Hematopoietic multipotent progenitor cell treated with erythropoietin and hydrocortisone succinate and interleukin-3 and kit ligand, for 6 days (in vitro differentiated cells): ENCODE data around the gene PNKD.

Source experiments
- DNase-seq: peaks from one replicate; pipeline ENCODE4 v3.0.0-alpha.2; 2015

PNKD gene

DNA sequence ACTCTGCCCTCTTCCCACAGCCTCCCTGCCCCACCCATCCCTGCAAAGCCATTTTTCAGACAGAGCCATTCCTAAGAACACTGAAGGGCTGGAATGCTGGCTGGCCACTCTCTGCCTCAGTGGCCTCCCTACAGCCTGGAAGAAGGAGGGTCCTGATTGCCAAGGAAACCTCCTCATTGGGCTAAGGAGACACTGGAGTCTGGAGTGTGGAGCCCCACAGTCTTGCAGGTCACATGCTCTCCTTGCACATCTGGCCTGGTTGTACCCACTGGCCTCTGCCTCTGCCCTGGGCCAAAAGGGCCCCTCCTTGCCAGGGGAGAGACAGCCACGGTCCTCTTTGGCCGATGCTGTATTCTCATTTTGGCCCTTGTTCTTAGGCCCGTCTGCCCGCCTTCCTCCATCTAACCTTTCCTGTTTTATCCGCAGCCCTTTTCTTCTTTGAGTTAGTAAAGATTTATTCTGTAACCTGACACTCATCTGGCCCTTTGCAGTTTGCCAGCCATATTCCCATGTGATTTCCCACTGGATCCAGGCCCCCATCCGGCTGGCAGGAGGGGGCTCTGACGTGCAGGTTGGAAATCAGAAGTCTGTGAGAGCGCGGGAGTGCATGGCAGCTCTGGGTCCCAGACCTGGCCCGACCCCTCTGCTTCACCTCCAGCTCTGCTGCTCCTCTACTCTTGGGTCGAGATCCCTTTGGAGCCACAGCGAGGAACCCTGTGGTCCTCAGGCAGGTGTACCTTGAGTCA is 75.3 kb downstream of the PNKD start:
- no peak for DNase-seq

GRCh38 chr2:218347172-218347571 is 76.9 kb downstream of the PNKD start:
- DNase-seq, result no peak

- no peak for DNase-seq
Observed at GRCh38 chr2:218354045-218354444, 83.7 kb downstream of the PNKD start.

DNA sequence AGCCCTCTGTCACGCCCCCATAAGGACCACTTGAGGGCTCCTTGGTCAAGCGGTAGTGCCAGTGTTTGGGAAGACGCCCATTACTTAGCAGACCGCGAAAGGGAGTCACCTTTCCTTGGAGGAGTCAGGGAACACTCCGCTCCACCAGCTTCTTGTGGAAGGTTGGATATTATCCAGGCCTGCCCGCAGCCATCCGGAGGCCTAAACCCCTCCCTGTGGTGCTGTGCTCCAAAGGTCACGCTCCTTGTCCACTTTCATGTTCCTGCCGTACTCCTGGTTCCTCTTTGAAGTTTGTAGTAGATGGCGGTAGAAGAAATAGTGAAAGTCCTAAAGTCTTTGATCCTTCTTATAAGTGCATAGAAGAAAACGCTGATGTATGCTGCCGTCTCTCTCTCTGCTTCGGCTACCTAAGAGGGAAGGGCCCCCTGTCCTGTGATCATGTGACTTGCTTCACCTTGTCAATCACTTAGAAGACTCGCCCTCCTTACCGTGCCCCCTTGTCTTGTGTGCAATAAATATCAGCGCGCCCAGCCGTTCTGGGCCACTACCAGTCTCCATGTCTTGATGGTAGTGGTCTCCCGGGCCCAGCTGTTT is 84.6 kb downstream of the PNKD start:
- no peak for DNase-seq

DNA sequence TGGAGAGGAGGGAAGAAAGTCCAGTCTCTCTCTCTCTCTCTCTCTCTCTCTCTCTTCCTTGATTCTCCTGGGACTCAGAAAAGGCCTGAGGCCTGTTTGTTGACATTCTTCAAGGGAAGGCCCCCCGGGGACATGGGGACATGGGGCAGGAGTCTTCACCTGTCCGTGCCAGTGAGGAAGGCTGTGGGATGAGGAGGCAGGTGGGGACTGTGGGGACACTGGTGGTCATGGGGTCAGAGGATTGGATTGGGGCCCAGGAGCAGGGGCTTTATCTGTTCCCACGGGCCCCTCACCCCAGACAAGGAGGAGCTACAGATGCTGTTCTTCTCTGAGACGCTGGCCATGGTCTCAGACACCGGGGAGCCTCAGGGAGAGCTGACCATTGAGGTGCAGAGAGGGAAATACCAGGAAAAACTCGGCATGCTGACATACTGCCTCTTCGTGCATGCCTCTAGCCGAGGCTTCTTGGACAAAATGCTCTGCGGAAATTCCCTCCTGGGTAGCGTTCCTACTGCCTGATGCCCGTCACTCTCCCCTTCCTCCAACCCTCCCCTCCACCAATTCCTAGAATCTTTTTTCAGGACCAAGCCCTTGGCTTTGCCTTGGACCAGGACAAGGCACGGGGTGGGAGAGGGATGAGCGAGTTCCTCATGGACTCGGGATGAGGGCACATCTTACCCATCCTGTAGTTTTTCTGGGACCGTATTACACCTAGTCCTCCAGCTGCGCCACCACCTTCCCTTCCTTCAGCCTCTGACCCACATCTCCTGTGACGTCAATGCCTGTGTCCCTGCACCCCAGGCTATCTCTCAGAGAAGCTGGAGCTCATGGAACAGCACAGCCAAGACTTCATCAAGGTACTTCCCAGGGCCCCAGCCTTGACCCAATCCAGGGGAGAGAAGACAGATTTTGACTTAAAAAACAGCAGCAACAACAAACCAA is 87.2 kb downstream of the PNKD start:
- no peak for DNase-seq

- DNase-seq, result no peak
Observed at GRCh38 chr2:218360453-218360852, 90.1 kb downstream of the PNKD start.

DNA sequence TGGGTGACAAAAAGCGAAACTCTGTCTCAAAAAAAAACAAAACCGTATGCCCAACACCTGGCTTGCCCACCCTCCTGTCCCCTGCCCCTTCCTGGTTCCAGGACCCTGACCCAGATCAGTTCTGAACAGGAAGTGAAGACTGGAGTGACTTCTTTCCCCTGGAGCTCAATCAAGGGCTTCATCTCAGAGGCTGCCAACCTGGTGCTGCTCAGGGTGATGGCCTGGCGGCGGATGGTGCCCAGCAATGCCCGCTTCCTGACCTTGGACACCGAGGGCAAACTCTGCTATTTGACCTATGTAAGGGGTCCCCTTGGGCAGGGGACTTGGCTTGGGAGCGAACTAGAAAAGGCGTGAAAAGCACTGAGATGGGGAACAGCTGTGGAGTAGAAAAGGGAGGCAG is 92.3 kb downstream of the PNKD start:
- no peak for DNase-seq

- DNase-seq, result no peak
Observed at GRCh38 chr2:218363736-218364135, 93.4 kb downstream of the PNKD start.

GRCh38 chr2:218364196-218364595 is 93.9 kb downstream of the PNKD start:
- no peak for DNase-seq

DNA sequence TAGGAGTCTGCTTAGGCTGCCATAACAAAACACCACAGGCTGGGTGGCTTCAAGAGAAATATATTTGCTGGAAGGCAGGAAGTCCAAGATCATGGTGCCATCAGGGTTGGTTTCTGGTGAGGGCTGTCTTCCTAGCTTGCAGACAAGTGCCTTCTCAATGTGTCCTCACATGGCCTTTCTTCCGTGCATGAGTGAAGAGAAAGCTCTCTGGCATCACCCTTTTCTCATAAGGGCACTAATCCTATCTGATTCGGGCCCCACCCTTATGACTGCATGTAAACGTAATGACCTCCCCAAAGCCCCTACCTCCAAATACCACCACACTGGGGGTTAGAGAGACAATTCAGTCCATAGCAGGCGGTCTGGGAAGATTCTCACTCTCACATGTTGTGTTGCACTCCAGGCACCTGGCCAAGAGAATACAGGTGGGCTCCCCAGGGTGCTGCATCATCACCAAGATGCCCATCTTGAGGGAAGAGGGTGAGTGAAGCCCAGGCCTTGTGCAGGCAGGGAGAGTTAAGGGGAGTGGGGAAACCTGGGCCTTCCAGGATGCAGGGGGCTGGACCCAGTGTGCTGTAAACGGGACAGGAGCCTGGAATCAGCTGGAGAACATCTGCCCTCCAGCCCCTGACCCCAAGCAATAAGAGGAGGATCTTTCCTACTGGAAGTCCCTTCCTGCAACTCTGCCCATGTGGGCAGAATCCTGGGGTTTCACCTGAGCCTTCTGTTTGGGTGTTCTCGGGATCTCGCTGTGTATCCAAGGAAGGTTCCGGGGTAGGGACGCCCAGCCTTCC is 96.5 kb downstream of the PNKD start:
- DNase-seq, result peak; percentile 43

DNA sequence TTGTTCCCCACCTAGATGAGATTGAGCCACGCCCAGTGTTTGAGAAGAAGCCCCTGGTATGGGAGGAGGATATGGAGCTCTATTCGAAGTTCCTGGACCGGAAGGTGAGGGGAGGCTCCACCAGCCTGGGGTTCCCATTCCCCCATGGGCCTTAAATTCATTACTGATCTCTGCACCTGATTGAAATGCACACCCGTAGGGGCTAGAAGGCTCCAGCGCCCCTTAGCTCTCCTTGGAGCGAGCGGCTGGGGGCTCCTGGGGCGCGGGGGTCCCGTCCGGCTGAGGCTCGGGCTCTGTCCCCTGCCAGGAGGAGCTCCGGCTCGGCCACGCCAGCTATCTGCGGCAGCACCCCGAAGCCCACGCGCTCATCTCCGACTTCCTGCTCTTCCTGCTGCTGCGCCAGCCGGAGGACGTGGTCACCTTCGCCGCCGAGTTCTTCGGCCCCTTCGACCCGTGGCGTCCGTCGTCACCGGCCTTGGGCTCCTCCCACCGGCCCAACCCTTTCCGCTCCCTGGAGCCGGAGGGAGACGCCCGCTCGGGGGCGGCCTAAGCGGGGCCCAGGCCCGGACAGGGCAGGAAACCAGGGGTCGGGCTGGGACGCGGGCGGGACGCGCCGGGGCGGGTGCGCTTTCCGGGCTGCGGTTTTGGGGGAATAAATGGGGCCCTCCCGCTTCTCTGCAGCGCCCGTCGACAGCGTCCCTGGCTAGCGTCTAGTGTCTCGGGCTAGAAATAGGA is 97.3 kb downstream of the PNKD start:
- DNase-seq, result peak; percentile 94

- no peak for DNase-seq
Observed at GRCh38 chr2:218368150-218368528, 97.8 kb downstream of the PNKD start.

- peak; percentile 68 for DNase-seq
Observed at GRCh38 chr2:218368621-218369153, 98.4 kb downstream of the PNKD start.

DNA sequence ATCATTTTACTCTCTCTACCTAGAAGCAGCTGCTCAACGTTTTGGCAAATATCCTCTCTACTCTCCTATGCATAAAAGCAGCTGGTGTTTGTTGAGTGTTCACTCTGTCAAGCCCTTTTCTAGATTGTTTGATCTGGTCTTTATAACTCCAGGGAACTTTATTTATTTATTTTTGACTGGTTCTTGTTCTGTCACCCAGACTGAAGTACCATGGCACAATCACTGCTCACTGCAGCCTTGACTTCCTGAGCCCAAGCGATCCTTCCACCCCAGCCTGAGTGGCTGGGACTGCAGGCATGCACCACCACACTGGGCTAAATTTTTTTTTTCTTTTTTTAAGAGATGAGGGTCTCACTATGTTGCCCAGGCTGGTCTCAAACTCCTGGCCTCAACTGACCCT is 99.0 kb downstream of the PNKD start:
- DNase-seq, result peak; percentile 26

DNA sequence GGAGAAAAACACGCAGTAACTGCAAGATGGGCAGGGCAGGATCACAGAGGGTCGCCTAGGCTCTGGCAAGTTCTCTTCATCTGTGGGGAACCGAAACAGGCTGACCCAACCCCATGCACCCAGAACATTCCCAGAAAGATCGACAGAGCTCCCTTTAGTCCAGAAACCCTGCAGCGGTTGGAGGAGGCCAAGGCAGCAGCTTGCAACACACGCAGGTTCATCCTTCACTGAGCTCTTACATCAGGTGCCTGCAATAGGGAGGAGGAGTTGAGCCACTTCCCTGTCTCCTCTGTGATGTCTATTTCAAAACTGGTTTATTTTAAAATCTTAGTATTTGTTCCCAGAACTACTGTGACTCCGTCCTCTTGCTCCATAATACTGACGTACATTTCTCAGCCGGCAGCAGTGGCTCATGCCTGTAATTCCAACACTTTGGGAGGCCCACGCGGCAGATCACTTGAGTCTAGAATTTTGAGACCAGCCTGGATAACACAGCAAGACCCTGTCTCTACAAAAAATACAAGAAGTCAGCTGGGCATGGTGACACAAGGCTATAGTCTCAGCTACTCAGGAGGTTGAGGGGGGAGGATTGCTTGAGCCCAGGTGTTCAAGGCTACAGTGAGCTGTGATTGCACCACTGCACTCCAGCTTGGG is 100.2 kb downstream of the PNKD start:
- peak; percentile 49 for DNase-seq

- DNase-seq, result no peak
Observed at GRCh38 chr2:218371983-218372350, 101.6 kb downstream of the PNKD start.

DNA sequence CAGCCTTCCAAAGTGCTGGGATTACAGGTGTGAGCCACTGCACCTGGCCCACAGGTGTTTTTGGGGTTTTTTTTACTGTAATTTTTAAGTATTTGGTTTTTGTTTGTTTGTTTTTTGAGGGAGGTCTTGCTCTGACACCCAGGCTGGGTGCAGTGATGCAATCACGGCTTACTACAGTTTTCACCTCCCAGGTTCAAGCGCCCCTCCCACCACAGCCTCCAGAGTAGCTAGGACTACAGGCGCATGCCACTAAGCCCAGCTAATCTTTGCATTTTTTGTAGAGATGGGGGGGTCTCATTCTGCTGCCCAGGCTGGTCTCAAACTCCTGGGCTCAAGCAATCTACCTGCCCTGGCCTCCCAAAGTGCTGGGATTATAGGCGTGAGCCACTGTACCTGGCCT is 104.5 kb downstream of the PNKD start:
- DNase-seq, result no peak

DNA sequence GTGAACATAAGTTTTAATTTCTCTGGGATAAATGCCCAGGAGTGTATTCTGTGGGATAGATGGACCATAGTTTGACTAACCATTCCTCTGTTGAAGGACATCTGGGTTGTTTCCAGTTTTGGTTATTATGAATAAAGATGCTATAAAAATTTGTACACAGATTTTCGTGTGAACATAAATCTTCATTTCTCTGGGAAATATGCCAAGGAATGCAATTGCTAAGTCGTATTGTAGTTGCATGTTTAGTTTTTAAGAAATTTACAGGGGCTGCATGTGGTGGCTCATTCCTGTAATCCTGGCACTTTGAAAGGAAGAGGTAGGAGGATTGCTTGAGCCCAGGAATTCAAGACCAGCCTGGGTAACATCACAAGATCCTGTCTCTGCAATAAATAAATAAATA is 104.9 kb downstream of the PNKD start:
- DNase-seq, result no peak

DNA sequence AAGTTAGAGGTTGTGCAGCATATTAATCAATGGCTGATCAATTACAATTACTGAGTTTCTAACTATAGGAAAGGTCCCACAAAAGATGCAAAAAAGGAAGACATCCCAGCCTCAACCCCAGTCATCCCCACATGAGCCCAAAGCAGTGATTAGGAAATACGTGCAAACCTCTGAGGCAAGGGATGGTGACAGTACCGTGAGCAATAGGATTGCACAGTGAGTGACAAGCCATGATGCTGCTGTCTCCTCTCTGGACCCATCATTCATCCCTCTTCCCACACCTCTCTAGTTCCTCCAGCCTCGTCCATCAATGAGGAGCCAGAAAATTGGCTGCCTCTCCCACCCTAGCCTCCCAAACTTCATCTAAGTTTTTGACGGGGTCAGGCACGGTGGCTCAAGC is 107.7 kb downstream of the PNKD start:
- no peak for DNase-seq

DNA sequence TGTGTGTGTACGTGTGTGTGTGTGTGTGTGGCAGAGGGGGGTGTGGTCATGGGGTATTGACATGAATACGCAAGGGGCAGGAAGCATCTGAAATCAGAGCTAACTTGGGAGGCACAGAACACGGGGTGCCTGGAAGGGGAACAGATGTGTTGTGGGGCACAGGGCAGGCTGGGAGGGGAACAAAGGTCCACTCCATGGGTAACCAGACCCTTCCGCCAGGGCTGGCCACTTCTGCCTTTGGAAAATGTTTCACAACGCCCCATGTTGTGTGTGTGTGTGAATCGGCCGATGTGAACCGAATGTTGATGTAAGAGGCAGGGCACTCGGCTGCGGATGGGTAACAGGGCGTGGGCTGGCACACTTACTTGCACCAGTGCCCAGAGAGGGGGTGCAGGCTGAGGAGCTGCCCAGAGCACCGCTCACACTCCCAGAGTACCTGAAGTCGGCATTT is 111.6 kb downstream of the PNKD start, which contains the start of gene SLC11A1:
Gene SLC11A1, plus strand, starts transcription at position 358 of the 451 bp plus-strand sequence. CDS start 96 bp downstream, outside the sequence.
- no peak for DNase-seq

DNA sequence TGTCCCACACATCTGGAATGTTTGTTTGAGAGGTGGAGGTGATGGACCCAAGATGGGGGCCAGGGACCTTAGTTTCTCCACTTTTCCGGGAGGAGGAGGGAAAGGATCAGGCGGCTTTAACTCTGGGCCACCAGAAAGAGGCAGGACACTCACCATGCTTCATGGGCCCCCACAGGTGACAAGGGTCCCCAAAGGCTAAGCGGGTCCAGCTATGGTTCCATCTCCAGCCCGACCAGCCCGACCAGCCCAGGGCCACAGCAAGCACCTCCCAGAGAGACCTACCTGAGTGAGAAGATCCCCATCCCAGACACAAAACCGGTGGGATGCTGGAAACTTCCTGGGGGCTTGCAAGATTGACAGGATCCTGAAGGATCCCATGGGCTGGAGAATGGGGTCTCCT is 112.5 kb downstream of the PNKD start:
- DNase-seq, result no peak
